Right lobe of liver (tissue), 4 donors: ENCODE measurements around the gene SGO2.

Source experiments
- POLR2A ChIP-seq: fragments of 450-650 bp; IDR thresholded peaks from one replicate; pipeline ENCODE4 v1.6.1; 2017; ENCODE audit warnings: antibody characterized with exemption, mild to moderate bottlenecking
- TF ChIP-seq, protein P1 (sequence below), 4 donors: fragments of 200-600 bp in 3 of 4; fragments of 450-650 bp in 1 of 4; IDR thresholded peaks; one replicate each; pipeline versions ENCODE4 v1.5.1 to v1.8.0; 2016 to 2022; ENCODE audit warnings: antibody characterized with exemption in 4 of 4, mild to moderate bottlenecking in 2 of 4
- donor health status: DM: no; HTN: no; CAD: no.
- donor health status: DM: no; HTN: no; CAD: no.
- donor health status: DM: no; HTN: yes; CAD: no.

DNA sequence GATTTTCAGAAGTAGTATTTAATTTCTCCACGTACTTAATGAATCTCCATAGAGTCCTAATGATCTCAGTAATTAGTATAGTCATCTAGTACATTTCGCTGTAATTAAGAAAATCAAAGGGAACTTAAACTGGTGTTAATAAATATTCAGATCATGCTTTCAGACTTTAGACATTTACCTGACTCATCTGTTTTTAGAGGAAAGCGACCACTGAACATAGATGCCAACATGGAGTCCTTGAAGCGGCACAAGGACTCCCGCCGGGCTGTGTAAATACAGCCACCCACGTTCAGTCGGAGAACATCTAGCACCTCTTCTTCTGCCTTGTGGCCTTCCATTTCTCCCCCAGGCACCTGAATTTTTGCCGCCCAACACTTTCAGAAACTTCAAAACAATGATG is 19.3 kb upstream of the SGO2 start:
- TF ChIP-seq, protein P1, sequence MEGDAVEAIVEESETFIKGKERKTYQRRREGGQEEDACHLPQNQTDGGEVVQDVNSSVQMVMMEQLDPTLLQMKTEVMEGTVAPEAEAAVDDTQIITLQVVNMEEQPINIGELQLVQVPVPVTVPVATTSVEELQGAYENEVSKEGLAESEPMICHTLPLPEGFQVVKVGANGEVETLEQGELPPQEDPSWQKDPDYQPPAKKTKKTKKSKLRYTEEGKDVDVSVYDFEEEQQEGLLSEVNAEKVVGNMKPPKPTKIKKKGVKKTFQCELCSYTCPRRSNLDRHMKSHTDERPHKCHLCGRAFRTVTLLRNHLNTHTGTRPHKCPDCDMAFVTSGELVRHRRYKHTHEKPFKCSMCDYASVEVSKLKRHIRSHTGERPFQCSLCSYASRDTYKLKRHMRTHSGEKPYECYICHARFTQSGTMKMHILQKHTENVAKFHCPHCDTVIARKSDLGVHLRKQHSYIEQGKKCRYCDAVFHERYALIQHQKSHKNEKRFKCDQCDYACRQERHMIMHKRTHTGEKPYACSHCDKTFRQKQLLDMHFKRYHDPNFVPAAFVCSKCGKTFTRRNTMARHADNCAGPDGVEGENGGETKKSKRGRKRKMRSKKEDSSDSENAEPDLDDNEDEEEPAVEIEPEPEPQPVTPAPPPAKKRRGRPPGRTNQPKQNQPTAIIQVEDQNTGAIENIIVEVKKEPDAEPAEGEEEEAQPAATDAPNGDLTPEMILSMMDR (IDR thresholded peaks at IDR 0.05): no peak
- no peak for TF ChIP-seq POLR2A
